Caco-2 (cell line): Measurements from ENCODE around the gene CELA1. TPM values are rescaled to one million over a fixed set of nuclear protein-coding genes. Genes with fewer than 3 reads are reported as not detected.

ENCODE experiments used
- BruUV-seq: library from RNA; stranded (reverse); fragments of 400-500 nt; replicated peaks from 2 replicates; lab custom pipeline; 2021; lab: Mats Ljungman, UMichigan
- CTCF ChIA-PET: fragments of 300-600 bp; sonication (Branson Sonifier 250); formaldehyde crosslinking; loops from one replicate; lab custom pipeline; 2022; ENCODE audit warnings: antibody characterized with exemption; lab: Charles Lee
- POLR2A ChIA-PET: fragments of 300-600 bp; sonication (Branson Sonifier 250); formaldehyde crosslinking; loops from one replicate; lab custom pipeline; 2022; ENCODE audit warnings: antibody characterized with exemption; lab: Charles Lee
- DNase-seq, 2 experiments: peaks; one replicate each; pipeline versions ENCODE4 v3.0.0 to v3.0.0-alpha.2; 2020 to 2022
- H3K27me3 ChIP-seq: replicated peaks from 2 replicates; pipeline ENCODE4 v1.6.0; 2011; ENCODE audit warnings: low read length; ENCODE audit not compliant: control insufficient read depth, insufficient read depth
- H3K36me3 ChIP-seq: 2 replicates; pipeline ENCODE4 v1.5.1; 2011; ENCODE audit warnings: low read length; ENCODE audit not compliant: control insufficient read depth, insufficient read depth
- H3K4me1 ChIP-seq: fragments of 250-450 bp; sonication (Bioruptor Pico); 2 replicates; pipeline ENCODE4 v1.5.1; 2020; ENCODE audit warnings: mild to moderate bottlenecking
- H3K4me3 ChIP-seq: 2 replicates; pipeline ENCODE4 v1.5.1; 2011; ENCODE audit warnings: low read depth, mild to moderate bottlenecking, control low read depth, low read length
- H3K9me3 ChIP-seq: fragments of 250-450 bp; sonication (Bioruptor Pico); 2 replicates; pipeline ENCODE4 v1.5.1; 2020; ENCODE audit warnings: mild to moderate bottlenecking, moderate library complexity
- H3K27ac Mint-ChIP-seq: one replicate; pipeline ENCODE4 v1.8.0; 2022; ENCODE audit warnings: mixed read lengths; ENCODE audit not compliant: unreplicated experiment
- H3K27me3 Mint-ChIP-seq: one replicate; pipeline ENCODE4 v1.8.0; 2022; ENCODE audit warnings: mixed read lengths; ENCODE audit not compliant: insufficient read depth, unreplicated experiment
- H3K36me3 Mint-ChIP-seq: one replicate; pipeline ENCODE4 v1.8.0; 2022; ENCODE audit warnings: mild to moderate bottlenecking, mixed read lengths; ENCODE audit not compliant: insufficient read depth, unreplicated experiment
- H3K4me1 Mint-ChIP-seq: one replicate; pipeline ENCODE4 v1.8.0; 2022; ENCODE audit warnings: low read depth, mixed read lengths; ENCODE audit not compliant: unreplicated experiment
- H3K4me3 Mint-ChIP-seq: one replicate; pipeline ENCODE4 v1.8.0; 2022; ENCODE audit warnings: mild to moderate bottlenecking, moderate library complexity, mixed read lengths; ENCODE audit not compliant: unreplicated experiment
- H3K9me3 Mint-ChIP-seq: one replicate; pipeline ENCODE4 v1.8.0; 2022; ENCODE audit warnings: mixed read lengths; ENCODE audit not compliant: unreplicated experiment
- CTCF ChIP-seq, 2 experiments: fragments of 200-600 bp in 1 of 2; IDR thresholded peaks; 1 replicate in 1 of 2; 2 replicates in 1 of 2; pipeline versions ENCODE4 v1.5.1 to v1.8.0; 2011 to 2022; ENCODE audit warnings: antibody characterized with exemption in 1 of 2, control low read depth in 1 of 2, inconsistent platforms in 1 of 2, low read depth in 1 of 2, low read length in 1 of 2, mild to moderate bottlenecking in 1 of 2, moderate library complexity in 1 of 2; ENCODE audit not compliant: insufficient read depth in 1 of 2, severe bottlenecking in 1 of 2, unreplicated experiment in 1 of 2
- intact Hi-C: fragments of 100-400 bp; cut with micrococcal nuclease; formaldehyde crosslinking; loops from one replicate; pipeline ENCODE4 v1.10.0; 2022; ENCODE audit not compliant: unreplicated experiment
- total RNA-seq: library from RNA; stranded (reverse); gene quantifications from 2 replicates; pipeline ENCODE4 v1.2.3, GENCODE V29; 2022

Gene CELA1
- total RNA-seq, 1 experiment from 2014 or later = not detected

GRCh38 chr12:51351913-51352532 is 5.5 kb upstream of the CELA1 start:
- H3K36me3 ChIP-seq = no peaks in the 10 kb centered on the region
- TSS peak; percentile 61 for BruUV-seq
- TF ChIP-seq CTCF (IDR thresholded peaks at IDR 0.05; ENCODE audit: insufficient read depth in 1 of 2, low read depth in 1 of 2, low read length in 1 of 2, severe bottlenecking in 1 of 2, unreplicated experiment in 1 of 2) = peak; percentile 64 to 65
- H3K9me3 ChIP-seq = no peaks in the 10 kb centered on the region
- 0 out of 2 replicates have a peak, but pooled peaks cover 10% of the 10 kb centered on the region for H3K4me1 ChIP-seq
- H3K27me3 ChIP-seq = no peaks in the 10 kb centered on the region
- intact Hi-C loops = loop anchor here (5.0 kb wide), 1 partner anchor 365 kb away; no protein-coding TSS in a partner anchor
- peaks cover 49% of the 10 kb centered on the region for H3K36me3 Mint-ChIP-seq
- CTCF ChIA-PET = interaction anchor here (0.5 to 2.9 kb wide), 3 partner anchors 11 to 33 kb away, joined by 3 to 14 read pairs (median 5); no protein-coding TSS in a partner anchor
- no peaks in the 10 kb centered on the region for H3K27me3 Mint-ChIP-seq
- no peak overlapping the region for H3K4me3 ChIP-seq
- peak; percentile 52 to 65 for DNase-seq
- no peak overlapping the region for H3K4me3 Mint-ChIP-seq
- peaks cover 11% of the 10 kb centered on the region for H3K4me1 Mint-ChIP-seq
- POLR2A ChIA-PET = interaction anchor here (0.5 kb wide), 1 partner anchor 269 kb away, joined by 7 read pairs; no protein-coding TSS in a partner anchor
- no peaks in the 10 kb centered on the region for H3K9me3 Mint-ChIP-seq
- H3K27ac Mint-ChIP-seq = no peak overlapping the region

- Mint-ChIP-seq H3K27me3 (no peaks in the 10 kb centered on the region), H3K4me3 (no peak overlapping the region), H3K9me3 (no peaks in the 10 kb centered on the region), H3K36me3 (peaks cover 24% of the 10 kb centered on the region), H3K4me1 (peaks cover 15% of the 10 kb centered on the region), H3K27ac (no peak overlapping the region)
- H3K36me3 ChIP-seq = no peaks in the 10 kb centered on the region
- DNase-seq = no peak
- no peak overlapping the region for H3K4me3 ChIP-seq
- CTCF ChIA-PET = interaction anchor here (0.6 to 4.1 kb wide), 4 partner anchors 8 to 1550 kb away, joined by 3 to 19 read pairs (median 8); partner anchors contain the start of gene SMAGP
- BruUV-seq = no TSS peak
- no peaks in the 10 kb centered on the region for H3K9me3 ChIP-seq
- no peak for TF ChIP-seq CTCF (IDR thresholded peaks at IDR 0.05; ENCODE audit: insufficient read depth in 1 of 2, low read depth in 1 of 2, low read length in 1 of 2, severe bottlenecking in 1 of 2, unreplicated experiment in 1 of 2)
- H3K27me3 ChIP-seq = no peaks in the 10 kb centered on the region
- intact Hi-C loops = loop anchor here (10.0 kb wide), 1 partner anchor 524 kb away; no protein-coding TSS in a partner anchor
- POLR2A ChIA-PET = no interaction called here
- H3K4me1 ChIP-seq = 0 out of 2 replicates have a peak, but pooled peaks cover 10% of the 10 kb centered on the region
These were observed 2.5 kb upstream of the CELA1 start for GRCh38 chr12:51349026-51349425.

GRCh38 chr12:51348116-51348515 is 1.6 kb upstream of the CELA1 start:
- BruUV-seq = no TSS peak
- CTCF ChIA-PET = interaction anchor here (1.1 to 4.1 kb wide), 2 partner anchors 30 to 78 kb away, joined by 3 to 19 read pairs; partner anchors contain the start of gene SMAGP

More at GRCh38 chr12:51348116-51348515, 1.6 kb upstream of the CELA1 start:
- POLR2A ChIA-PET = no interaction called here
- intact Hi-C loops = loop anchor here (10.0 kb wide), 1 partner anchor 523 kb away; no protein-coding TSS in a partner anchor
- Mint-ChIP-seq H3K27me3 (no peaks in the 10 kb centered on the region), H3K4me1 (peaks cover 22% of the 10 kb centered on the region), H3K9me3 (no peaks in the 10 kb centered on the region), H3K27ac (no peak overlapping the region), H3K36me3 (peaks cover 18% of the 10 kb centered on the region), H3K4me3 (no peak overlapping the region)
- no peak for TF ChIP-seq CTCF (IDR thresholded peaks at IDR 0.05; ENCODE audit: insufficient read depth in 1 of 2, low read depth in 1 of 2, low read length in 1 of 2, severe bottlenecking in 1 of 2, unreplicated experiment in 1 of 2)
- no peak overlapping the region for H3K4me3 ChIP-seq
- H3K36me3 ChIP-seq = no peaks in the 10 kb centered on the region; the same call in 1 of the 2 replicates
- no peaks in the 10 kb centered on the region for H3K27me3 ChIP-seq
- H3K9me3 ChIP-seq = no peaks in the 10 kb centered on the region
- peak in 1 of 2 experiments; percentile 42 for DNase-seq
- H3K4me1 ChIP-seq = peaks cover 15% of the 10 kb centered on the region; the same call in 1 of the 2 replicates
